ENCODE measurements around the gene ERICH6. TPM values are rescaled to one million over a fixed set of nuclear protein-coding genes. Genes with fewer than 3 reads are reported as not detected.

The ERICH6 gene
- total and polyA plus RNA-seq, 4 donors, result 0.18 TPM; not detected in 3

Other genes with a start within 250 kb of the ERICH6 start
- 10 to 100 TPM; 74.4 to 78.8 TPM for gene SERP1, start 157.4 kb downstream of the ERICH6 start, total RNA-seq
- gene SERP1, start 157.4 kb downstream of the ERICH6 start, polyA plus RNA-seq, result 10 to 100 TPM; 71.9 to 92.9 TPM
- gene EIF2A, start 157.1 kb downstream of the ERICH6 start, total RNA-seq, result 10 to 100 TPM; 72.8 to 82.7 TPM
- gene EIF2A, start 157.1 kb downstream of the ERICH6 start, polyA plus RNA-seq, result 10 to 100 TPM; 76.4 to 95.5 TPM
- gene SELENOT, start 100.6 kb downstream of the ERICH6 start, total RNA-seq, result 10 to 100 TPM; 73.2 to 93.0 TPM
- gene SELENOT, start 100.6 kb downstream of the ERICH6 start, polyA plus RNA-seq, result 10 to 100 TPM; 60.8 to 91.7 TPM
- 10 to 100 TPM; 18.8 to 22.4 TPM for gene SIAH2, start 59.2 kb upstream of the ERICH6 start, total RNA-seq
- 10 to 100 TPM in 1 of 2 donors, 1 to 10 TPM in 1; 9.1 to 12.5 TPM for gene SIAH2, start 59.2 kb upstream of the ERICH6 start, polyA plus RNA-seq
- not detected for gene MINDY4B, start 201.5 kb upstream of the ERICH6 start, total RNA-seq
- not detected for gene MINDY4B, start 201.5 kb upstream of the ERICH6 start, polyA plus RNA-seq